Neural progenitor cell (in vitro differentiated cells): ENCODE data around the gene LARGE2. TPM values are rescaled to one million over a fixed set of nuclear protein-coding genes. Genes with fewer than 3 reads are reported as not detected.

Experiments
- DNase-seq: peaks from one replicate; pipeline ENCODE4 v3.0.0-alpha.2; 2016; ENCODE audit warnings: low spot score
- H2AFZ ChIP-seq: fragments of 200-600 bp; sonication (generic); replicated peaks from 2 replicates; pipeline ENCODE4 v1.6.1; 2016; ENCODE audit warnings: antibody characterized with exemption
- H3F3A ChIP-seq: fragments of 200-600 bp; sonication (generic); 2 replicates; pipeline ENCODE4 v1.6.1; 2016; ENCODE audit warnings: antibody characterized with exemption, low read depth
- H3K27ac ChIP-seq: fragments of 200-600 bp; sonication (generic); 2 replicates; pipeline ENCODE4 v1.5.1; 2016; ENCODE audit warnings: mild to moderate bottlenecking
- H3K27me3 ChIP-seq: fragments of 200-600 bp; sonication (generic); 2 replicates; pipeline ENCODE4 v1.6.1; 2016; ENCODE audit warnings: mild to moderate bottlenecking, moderate library complexity
- H3K36me3 ChIP-seq: fragments of 200-600 bp; sonication (generic); 2 replicates; pipeline ENCODE4 v1.5.1; 2016
- H3K4me1 ChIP-seq: fragments of 200-600 bp; sonication (generic); 2 replicates; pipeline ENCODE4 v1.6.1; 2016; ENCODE audit warnings: mixed run types
- H3K4me2 ChIP-seq: fragments of 200-600 bp; sonication (generic); 2 replicates; pipeline ENCODE4 v1.6.1; 2016
- H3K4me3 ChIP-seq: fragments of 200-600 bp; sonication (generic); 2 replicates; pipeline ENCODE4 v1.5.1; 2016
- H3K79me2 ChIP-seq: fragments of 200-600 bp; sonication (generic); 2 replicates; pipeline ENCODE4 v1.6.1; 2016; ENCODE audit warnings: low read depth
- H3K9ac ChIP-seq: fragments of 200-600 bp; sonication (generic); 2 replicates; pipeline ENCODE4 v1.6.1; 2016
- H3K9me3 ChIP-seq: fragments of 200-600 bp; sonication (generic); 2 replicates; pipeline ENCODE4 v1.5.1; 2016; ENCODE audit warnings: low read depth
- H4K20me1 ChIP-seq: fragments of 200-600 bp; sonication (generic); 2 replicates; pipeline ENCODE4 v1.6.1; 2016; ENCODE audit warnings: low read depth
- H3K27ac Mint-ChIP-seq: 3 replicates; pipeline ENCODE4 v1.8.0; 2021; ENCODE audit warnings: mixed read lengths
- H3K27me3 Mint-ChIP-seq: 2 replicates; pipeline ENCODE4 v1.8.0; 2022; ENCODE audit warnings: low read depth, mild to moderate bottlenecking, inconsistent platforms, moderate library complexity, mixed read lengths; ENCODE audit not compliant: insufficient read depth
- H3K36me3 Mint-ChIP-seq: 3 replicates; pipeline ENCODE4 v1.8.0; 2021; ENCODE audit warnings: mixed read lengths
- H3K4me1 Mint-ChIP-seq: 3 replicates; pipeline ENCODE4 v1.8.0; 2021; ENCODE audit warnings: mixed read lengths
- H3K4me3 Mint-ChIP-seq: 3 replicates; pipeline ENCODE4 v1.8.0; 2021; ENCODE audit warnings: mild to moderate bottlenecking, moderate library complexity, mixed read lengths
- H3K9me3 Mint-ChIP-seq: 3 replicates; pipeline ENCODE4 v1.8.0; 2020; ENCODE audit warnings: mixed read lengths
- CTCF ChIP-seq: fragments of 200-600 bp; sonication (generic); IDR thresholded peaks from 2 replicates; pipeline ENCODE4 v1.5.1; 2017; ENCODE audit warnings: antibody characterized with exemption, mild to moderate bottlenecking
- EZH2 ChIP-seq: fragments of 200-600 bp; sonication (generic); IDR thresholded peaks from 2 replicates; pipeline ENCODE4 v1.6.1; 2017; ENCODE audit warnings: antibody characterized with exemption, mild to moderate bottlenecking, moderate library complexity
- EZH2phosphoT487 ChIP-seq: fragments of 200-600 bp; sonication (generic); IDR thresholded peaks from 2 replicates; pipeline ENCODE4 v1.6.1; 2017; ENCODE audit warnings: antibody characterized with exemption
- total RNA-seq: library from RNA; depleted of rRNA; stranded (reverse); fragments of >200 nt; gene quantifications from 2 replicates; pipeline ENCODE4 v1.2.3, GENCODE V29; 2015; ENCODE audit warnings: low replicate concordance

LARGE2 gene
- total RNA-seq, 1 donor from 2014 or later, result 5.0 TPM

- peaks cover 24% of the 10 kb centered on the region for H3F3A ChIP-seq
- H3K27ac Mint-ChIP-seq, result no peak overlapping the region
- H3K4me1 Mint-ChIP-seq, result peaks cover 29% of the 10 kb centered on the region
- no peaks in the 10 kb centered on the region for H3K9me3 ChIP-seq
- no peak for TF ChIP-seq EZH2phosphoT487
- TF ChIP-seq EZH2, result no peak
- no peak for TF ChIP-seq CTCF
- peaks cover 35% of the 10 kb centered on the region for H4K20me1 ChIP-seq
- H3K4me3 Mint-ChIP-seq, result peak overlapping the region; percentile 10
- no peaks in the 10 kb centered on the region for H3K36me3 Mint-ChIP-seq
- H3K27me3 Mint-ChIP-seq, result peaks cover 8% of the 10 kb centered on the region
- peaks cover 27% of the 10 kb centered on the region for H3K4me1 ChIP-seq
- H3K9me3 Mint-ChIP-seq, result no peaks in the 10 kb centered on the region
- no peak overlapping the region for H3K4me3 ChIP-seq
- no peak overlapping the region for H2AFZ ChIP-seq
- no peak overlapping the region for H3K4me2 ChIP-seq
- H3K9ac ChIP-seq, result no peak overlapping the region
- H3K36me3 ChIP-seq, result no peaks in the 10 kb centered on the region
- H3K27ac ChIP-seq, result no peak overlapping the region
- no peak for DNase-seq
- no peaks in the 10 kb centered on the region for H3K79me2 ChIP-seq
- no peaks in the 10 kb centered on the region for H3K27me3 ChIP-seq
These were observed 27.8 kb upstream of the LARGE2 start for GRCh38 chr11:45894555-45895247.

- Mint-ChIP-seq H3K9me3 (no peaks in the 10 kb centered on the region), H3K27me3 (peaks cover 8% of the 10 kb centered on the region), H3K27ac (no peak overlapping the region), H3K36me3 (no peaks in the 10 kb centered on the region), H3K4me3 (no peak overlapping the region), H3K4me1 (peaks cover 33% of the 10 kb centered on the region)
- no peak overlapping the region for H3K9ac ChIP-seq
- H3K79me2 ChIP-seq, result no peaks in the 10 kb centered on the region
- H3K4me2 ChIP-seq, result peak overlapping the region; percentile 79
- no peak for TF ChIP-seq EZH2phosphoT487
- no peak for TF ChIP-seq EZH2
- TF ChIP-seq CTCF, result no peak
- peaks cover 31% of the 10 kb centered on the region for H3K4me1 ChIP-seq
- H3K27ac ChIP-seq, result no peak overlapping the region
- H4K20me1 ChIP-seq, result peaks cover 40% of the 10 kb centered on the region
- no peaks in the 10 kb centered on the region for H3K36me3 ChIP-seq
- DNase-seq, result no peak
- no peaks in the 10 kb centered on the region for H3K9me3 ChIP-seq
- H3F3A ChIP-seq, result peaks cover 29% of the 10 kb centered on the region
- no peak overlapping the region for H2AFZ ChIP-seq
- H3K4me3 ChIP-seq, result no peak overlapping the region
- H3K27me3 ChIP-seq, result peaks cover 5% of the 10 kb centered on the region
These were observed 26.8 kb upstream of the LARGE2 start for GRCh38 chr11:45895553-45896259.

GRCh38 chr11:45896422-45896984, 26.0 kb upstream of the LARGE2 start:
- H3K4me3 ChIP-seq, result peak overlapping the region; percentile 30
- peaks cover 37% of the 10 kb centered on the region for H3K4me1 ChIP-seq

More at GRCh38 chr11:45896422-45896984, 26.0 kb upstream of the LARGE2 start:
- peaks cover 48% of the 10 kb centered on the region for H4K20me1 ChIP-seq
- Mint-ChIP-seq H3K27me3 (peaks cover 8% of the 10 kb centered on the region), H3K36me3 (no peaks in the 10 kb centered on the region), H3K4me1 (peaks cover 40% of the 10 kb centered on the region), H3K4me3 (no peak overlapping the region), H3K27ac (no peak overlapping the region), H3K9me3 (no peaks in the 10 kb centered on the region)
- H3K27me3 ChIP-seq, result peaks cover 12% of the 10 kb centered on the region
- peaks cover 30% of the 10 kb centered on the region for H3F3A ChIP-seq
- no peaks in the 10 kb centered on the region for H3K79me2 ChIP-seq
- H3K36me3 ChIP-seq, result no peaks in the 10 kb centered on the region
- H3K9ac ChIP-seq, result no peak overlapping the region
- TF ChIP-seq CTCF, result no peak
- TF ChIP-seq EZH2phosphoT487, result no peak
- TF ChIP-seq EZH2, result no peak
- H3K27ac ChIP-seq, result no peak overlapping the region
- no peak overlapping the region for H2AFZ ChIP-seq
- peak overlapping the region; percentile 79 for H3K4me2 ChIP-seq
- H3K9me3 ChIP-seq, result no peaks in the 10 kb centered on the region
- peak; percentile 84 for DNase-seq
